ENCODE results near the gene KIF3B.
A peak's percentile ranks its signal among the peaks of the same experiment; 100 is the strongest.
"Not testable (repeated sequence)": the region's sequence is repeated elsewhere in the genome, so short reads cannot be mapped to it uniquely, and the experiment has no call there.

KIF3B gene

DNA sequence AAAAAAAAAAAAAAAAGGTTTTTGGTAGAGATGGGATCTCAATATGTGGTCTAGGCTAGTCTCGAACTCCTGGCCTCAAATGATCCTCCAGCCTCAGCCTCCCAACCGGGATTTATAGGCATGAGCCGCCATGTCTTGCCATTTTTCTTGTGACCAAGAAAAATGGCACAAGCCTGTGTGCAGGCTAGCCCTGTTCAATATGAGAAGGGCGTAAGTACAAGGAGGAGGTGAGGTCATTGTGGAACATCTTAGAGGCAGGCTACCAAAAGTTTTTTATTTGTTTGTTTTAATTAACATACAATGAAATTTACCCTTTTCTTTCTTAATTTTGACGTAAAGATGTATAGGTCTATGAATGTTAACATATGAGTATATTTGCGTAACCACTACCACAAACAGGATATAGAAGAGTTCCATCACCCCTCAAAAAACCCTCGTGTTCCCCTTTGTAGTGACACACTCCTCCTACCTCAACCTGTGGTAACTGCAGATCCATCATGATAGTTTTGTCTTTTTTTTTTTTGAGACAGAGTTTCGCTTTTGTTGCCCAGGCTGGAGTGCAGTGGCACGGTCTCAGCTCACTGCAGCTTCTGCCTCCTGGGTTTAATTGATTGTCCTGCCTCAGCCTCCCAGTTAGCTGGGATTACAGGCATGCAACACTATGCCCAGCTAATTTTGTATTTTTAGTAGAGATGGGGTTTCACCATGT is 28.3 kb upstream of the KIF3B start:
- DNase-seq: peak; percentile 44

DNA sequence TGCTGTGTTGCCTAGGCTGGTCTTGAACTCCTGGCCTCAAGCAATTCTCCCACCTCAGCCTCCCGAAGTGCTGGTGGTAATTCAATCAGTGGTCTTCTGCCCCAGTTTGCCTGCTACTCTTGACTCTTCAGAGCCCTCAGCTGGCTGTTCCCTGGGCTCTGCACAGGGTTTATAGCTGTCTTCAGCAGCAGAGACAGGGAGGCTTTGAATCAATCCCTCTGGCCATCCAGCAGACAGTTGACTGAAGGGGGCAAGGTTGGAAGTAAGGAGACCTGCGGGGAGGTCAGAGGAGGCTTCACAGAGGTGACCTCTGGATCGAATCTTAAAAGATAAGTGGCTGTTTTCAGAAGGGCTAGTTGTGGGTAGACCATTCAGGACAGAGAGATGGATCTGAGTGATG is 26.0 kb upstream of the KIF3B start:
- no peak for DNase-seq

DNA sequence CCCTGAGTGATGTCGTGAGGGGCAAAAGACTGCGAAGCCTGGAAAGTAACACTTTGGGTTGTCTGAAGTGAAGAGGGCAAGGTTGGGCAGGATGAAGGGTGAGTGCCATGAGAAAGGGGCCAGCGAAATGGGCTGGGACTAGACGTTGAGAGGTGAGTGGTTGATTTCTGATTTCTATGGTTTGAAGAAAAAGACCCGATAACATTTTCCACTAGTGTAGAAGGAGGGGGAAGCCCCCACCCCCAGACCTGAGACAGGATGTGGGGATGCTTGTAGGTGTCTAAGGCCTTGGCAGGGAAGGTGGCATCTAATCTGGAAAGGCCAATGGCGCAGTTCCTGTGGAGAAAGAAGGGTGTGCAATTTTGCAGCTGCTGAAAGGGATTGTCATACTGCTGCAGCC is 25.3 kb upstream of the KIF3B start:
- DNase-seq: no peak

DNA sequence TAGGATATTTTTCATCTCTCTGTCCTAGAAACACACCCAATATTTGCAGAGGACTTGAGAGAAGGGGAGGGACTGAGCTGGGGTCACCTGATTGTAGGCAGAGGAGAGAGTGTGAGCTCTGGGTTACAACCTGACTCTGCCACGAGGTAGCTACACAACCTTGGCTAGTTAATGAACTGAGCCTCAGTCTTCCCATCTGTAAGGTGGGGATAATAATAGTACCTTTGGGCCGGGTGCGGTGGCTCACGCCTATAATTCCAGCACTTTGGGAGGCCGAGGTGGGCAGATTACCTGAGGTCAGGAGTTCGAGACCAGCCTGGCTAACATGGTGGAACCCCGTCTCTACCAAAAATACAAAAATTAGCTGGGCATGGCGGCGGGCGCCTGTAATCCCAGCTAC is 16.5 kb upstream of the KIF3B start:
- not testable (repeated sequence) for DNase-seq

DNA sequence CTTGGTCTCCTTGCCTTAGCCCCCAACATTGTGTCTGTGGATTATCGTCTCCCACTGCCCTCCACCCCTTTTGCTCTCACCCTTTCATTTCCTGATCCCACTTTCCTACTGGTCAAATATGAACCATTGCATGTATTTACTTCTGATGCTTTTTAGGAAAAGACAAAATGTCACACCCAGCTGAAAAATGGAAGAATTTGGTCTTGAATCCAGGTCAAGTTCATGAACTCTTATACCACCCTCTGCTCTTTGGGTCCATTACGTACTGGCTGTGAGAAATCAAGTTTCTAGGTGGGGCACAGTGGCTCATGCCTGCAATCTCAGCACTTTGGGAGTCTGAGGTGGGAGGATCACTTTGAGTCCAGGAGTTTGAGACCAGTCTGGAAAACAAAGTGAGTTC is 15.8 kb upstream of the KIF3B start:
- DNase-seq: no peak

DNA sequence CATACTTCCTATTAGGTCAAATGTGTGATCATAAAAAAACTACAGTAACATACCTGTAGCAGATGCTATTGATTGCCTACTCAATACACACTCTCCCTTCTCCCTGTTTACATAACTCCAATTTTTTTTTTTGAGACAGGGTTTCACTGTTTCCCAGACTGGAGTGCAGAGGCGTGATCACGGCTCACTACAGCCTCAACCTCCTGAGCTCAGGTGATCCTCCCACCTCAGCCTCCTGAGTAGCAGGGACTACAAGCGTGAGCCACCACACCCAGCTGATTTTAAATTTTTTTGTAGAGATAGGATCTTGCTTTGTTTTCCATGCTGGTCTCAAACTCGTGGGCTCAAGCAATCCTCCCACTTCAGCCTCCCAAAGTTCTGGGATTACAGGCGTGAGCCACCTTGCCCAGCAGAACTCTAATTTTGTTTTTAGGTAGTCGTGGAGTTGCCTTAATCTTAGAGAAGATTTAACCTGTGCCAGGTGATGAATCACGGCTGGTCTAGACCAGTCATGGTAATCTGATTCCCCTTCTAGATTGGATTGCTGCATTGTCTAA is 14.0 kb upstream of the KIF3B start:
- no peak for DNase-seq

DNA sequence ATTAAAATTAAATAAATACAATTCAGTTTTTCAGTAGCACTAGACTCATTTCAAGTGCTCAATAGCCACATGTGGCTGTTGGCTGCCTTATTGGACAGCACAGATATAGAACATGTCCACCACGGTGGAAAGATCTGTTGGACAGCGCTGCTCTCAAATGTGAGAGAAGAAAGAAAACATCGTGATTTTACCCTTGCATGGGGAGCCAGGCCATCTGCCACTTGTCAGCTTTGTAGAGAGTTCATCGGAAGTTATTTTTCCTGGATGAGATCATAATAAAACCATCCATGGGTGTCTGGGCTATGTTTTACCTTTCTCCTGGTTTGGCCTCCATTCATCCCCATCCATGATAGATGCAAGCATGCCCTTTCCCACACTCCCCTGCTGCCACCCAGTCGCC is 5.8 kb upstream of the KIF3B start:
- DNase-seq: no peak

DNA sequence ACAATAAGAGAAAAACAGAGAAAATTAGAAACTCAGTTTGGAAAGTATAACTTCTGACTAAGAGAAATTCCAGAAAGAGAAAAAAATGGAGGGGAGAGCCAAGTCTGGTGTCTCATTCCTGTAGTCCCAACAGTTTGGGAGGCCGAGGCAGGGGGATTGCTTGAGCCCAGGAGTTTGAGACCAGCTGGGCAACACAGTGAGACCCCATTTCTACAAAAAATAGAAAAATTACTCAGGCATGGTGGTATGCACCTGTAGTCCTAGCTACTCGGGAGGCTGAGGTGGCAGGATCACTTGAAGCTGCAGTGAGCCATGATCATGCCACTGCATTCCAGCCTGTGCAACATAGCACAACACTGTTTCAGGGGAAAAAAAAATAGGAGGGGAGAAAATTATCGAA is 3.1 kb upstream of the KIF3B start:
- DNase-seq: no peak

DNA sequence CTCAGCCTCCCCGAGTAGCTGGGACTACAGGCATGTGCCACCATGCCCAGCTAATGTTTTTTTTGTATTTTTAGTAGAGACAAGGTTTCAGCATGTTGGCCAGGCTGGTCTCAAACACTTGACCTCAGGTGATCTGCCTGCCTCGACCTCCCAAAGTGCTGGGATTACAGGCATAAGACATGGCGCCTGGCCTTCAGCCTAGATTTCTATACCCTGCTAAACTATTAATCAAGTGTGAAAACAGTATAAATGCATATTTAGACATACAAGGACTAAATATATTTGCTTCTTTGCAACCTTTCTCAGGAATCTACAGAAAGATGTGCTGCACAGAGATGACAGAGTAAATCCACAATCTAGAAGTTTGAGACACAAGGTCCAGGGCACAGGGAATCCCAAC is 2.3 kb upstream of the KIF3B start:
- not testable (repeated sequence) for DNase-seq

DNA sequence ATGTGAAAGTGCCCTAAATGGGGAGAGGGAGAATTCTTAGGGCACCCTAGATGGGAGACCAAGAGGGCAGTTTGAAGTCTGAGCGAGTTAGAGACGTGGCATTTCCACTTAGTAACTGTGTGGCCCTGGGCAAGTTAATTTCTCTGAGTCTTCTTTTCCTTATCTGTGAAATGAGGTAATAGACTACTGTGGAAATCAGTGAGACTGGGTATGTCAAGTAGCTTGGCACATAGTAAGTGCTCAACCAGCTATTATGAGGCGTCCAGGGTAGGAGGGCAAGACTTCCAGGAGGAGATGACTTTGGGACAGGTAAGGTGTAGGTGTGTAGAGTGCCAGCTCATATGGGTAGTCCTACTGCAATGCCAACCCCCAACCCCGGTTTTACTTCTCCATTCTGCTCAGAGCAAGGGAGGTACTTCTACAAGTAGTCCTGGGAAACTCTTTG is 770 bp downstream of the KIF3B start:
- DNase-seq: no peak

DNA sequence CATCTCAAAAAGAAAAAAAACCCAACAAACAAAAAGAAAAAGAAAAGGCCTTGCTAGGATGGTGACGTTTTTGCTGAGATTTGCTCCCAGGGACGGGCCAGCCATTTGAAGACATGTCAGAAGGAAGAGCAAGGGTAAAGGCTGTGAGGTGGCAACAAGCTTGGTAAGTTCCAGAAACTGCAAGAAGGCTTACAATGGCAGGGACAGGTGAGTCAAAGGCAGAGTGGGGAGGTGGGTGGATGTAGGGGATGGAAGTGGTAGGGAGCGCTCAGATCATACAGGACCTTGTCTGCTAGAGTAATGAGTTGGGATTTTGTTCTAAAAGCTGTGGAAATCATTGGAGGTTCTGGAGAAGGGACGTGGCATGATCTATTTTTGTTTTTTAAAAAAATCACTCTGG is 4.3 kb downstream of the KIF3B start:
- no peak for DNase-seq

DNA sequence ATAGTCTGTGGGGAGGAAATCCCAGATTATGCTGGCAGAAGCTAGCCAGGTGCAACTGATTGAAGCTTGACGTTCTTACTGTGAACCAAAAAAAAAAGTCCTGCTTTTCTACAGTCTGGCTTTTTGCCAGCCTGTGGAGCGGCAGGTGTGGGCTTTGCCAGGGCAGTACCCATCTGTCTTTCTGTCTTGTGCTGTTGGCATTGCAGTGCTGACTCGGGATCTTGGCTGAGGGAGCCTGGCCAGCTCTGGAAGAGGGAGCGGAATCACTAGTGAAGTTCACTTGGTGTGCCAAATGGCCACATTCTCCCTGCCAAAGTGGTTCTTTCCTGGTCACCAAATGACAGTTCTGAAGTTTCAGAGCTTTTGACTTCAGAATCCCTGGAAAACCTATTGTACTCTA is 5.0 kb downstream of the KIF3B start:
- no peak for DNase-seq

DNA sequence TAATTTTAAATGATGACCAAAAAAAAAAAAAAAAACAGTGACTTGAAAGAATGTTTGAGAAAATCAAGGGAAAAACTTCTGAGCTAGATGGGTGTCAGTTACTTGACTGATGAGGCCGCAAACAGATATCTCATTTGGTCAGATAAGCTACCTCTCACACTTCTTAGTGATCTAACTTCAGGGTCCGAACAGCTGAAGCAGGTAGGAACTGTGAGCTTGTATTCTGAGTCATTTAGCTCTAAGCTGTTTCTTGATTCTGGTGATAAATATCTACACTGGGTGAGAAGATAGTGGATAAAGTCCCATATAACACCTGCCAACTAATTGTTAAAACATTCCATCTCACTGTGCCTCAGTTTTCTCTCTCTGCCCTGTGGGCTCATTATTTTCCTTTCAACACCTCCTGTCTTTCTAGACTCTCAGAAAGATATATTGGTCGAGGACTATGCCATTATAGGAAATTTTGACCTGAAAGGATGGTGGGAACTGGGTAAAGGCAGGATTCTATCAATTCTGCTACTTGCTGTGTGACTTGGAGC is 7.7 kb downstream of the KIF3B start:
- no peak for DNase-seq

DNA sequence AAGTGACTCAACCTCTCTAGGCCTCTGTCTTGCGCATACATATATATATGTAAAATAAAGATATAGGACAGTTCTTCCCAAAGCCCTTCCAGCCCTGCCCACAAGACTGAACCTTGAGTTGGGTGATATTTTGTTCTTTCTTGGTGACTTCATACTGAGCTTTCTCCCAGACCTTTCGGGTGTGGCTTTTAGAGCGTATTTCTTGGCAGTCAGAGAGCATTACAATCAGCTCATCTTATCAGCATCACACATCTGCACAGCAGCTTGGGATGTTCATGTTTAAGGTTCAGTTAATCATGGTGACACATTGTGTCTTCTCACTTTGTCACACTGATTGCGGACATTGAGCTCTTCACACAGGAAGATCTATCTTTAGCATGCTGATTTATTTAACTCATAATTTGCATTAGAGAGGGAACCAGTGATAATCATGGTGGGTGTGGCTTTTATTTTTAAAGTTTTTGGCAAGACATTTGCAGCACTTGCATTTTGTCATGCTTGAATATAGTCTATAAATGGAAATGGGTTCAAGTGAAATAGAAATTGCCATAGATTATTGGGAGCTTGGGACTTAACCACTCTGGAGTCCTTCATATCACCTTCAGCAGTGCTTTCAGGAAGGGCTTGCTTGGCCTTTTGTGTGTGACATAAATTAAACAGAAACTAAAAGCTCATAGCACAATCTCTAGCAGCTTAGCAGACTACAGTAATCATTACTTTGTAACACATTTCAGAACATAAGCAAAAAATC is 8.3 kb downstream of the KIF3B start:
- DNase-seq: no peak

DNA sequence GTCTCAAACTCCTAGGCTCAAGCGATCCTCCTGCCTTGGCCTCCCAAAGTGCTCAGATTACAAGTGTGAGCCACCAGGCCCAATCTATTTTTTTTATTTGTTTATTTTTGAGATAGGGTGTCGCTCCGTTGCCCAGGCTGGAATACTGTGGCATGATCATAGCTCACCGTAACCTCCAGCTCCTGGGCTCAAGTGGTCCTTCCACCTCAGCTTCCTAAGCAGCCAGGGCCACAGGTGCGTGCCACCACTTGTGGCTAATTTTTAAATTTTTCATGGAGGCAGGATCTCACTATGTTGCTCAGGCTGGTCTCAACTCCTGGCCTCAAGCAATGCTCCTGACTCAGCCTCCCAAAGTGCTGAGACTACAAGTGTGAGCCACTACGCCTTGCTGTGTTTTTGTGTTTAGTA is 9.8 kb downstream of the KIF3B start:
- DNase-seq: no peak

DNA sequence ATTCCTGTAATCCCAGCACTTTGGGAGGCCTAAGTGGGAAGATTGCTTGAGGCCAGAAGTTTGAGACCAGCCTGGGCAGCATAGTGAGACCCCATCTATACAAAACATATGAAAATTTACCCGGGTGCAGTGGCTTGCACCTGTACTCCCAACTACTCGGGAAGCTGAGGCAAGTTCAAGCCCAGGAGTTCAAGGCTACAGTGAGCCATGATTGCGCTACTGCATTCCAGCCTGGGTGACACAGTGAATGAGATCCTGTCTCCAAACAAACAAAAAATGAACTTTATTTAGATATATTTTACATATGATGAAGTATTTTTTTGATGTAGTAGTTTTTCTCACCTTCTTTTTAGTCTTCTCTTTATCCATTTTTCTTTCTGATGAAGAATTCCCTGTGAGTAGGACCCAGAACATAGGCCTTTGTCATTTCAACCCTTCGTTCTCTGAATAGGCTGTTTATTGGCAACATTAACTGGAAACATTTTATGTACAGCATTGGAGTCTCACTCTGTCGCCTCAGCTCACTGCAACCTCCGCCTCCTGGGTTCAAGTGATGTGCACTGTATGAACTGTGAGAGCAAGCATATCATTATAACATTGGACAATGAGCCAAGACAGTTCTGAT is 10.9 kb downstream of the KIF3B start:
- no peak for DNase-seq

DNA sequence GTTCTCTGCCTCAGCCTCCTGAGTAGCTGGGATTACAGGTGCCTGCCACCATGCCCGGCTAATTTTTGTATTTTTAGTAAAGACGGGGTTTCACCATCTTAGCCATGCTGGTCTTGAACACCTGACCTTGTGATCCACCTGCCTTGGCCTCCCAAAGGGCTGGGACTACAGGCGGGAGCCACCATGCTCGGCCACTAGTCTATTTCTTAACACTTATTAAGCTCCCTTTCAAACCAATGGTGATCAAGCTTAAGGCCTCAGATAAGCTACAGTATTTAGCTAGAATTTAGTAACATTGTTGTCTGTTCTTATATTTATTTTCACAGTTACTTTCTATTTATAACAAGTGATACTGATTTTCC is 11.8 kb downstream of the KIF3B start:
- DNase-seq: not testable (repeated sequence)

DNA sequence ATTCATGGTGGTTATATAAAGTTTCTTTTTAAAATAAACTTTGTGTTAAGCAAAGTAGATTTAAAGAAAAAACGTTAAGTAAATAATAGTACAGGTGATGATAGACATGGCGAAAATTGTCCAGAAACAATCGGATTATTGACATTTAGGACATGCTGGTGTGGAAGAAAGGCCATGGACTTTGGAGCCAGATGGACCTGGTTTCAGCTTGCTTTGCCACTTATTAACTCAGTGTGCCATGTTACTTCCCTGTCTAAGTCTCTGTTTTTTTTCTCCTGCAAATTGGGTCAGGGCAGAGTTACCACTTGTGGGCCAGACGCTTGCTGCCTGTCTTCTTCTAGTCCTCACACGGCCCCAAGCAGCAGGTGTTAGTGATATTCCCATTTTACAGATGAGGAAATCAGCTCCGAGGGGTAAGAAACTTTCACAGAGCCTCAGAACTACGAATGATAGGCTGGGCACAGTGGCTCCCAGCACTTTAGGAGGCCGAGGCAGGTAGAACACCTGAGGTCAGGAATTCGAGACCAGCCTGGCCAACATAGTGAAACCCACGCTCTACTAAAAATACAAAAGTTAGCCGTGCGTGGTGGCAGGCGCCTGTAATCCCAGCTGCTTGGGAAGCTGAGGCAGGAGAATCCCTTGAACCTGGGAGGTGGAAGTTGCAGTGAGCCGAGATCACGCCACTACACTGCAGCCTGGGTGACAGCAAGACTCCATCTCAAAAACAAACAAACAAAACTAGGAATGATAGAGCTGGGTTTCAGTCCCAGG is 12.4 kb downstream of the KIF3B start:
- DNase-seq: no peak

DNA sequence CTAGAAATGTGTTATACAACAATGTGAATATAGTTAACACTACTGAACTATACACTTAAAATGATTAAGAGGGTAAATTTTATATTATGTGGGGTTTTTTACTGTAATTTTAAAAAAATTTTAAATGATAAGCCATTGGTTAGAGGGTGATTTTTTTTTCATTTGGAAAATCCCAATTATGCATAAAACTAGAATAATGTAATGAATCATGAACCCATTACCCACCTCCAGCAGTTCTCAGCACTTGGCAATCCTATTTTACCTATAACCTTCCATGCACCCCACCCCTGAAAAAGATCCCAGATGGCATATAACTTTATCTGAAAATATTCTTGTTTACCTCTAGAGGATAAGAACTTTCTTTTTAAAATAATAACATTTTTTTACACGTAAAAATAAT is 13.7 kb downstream of the KIF3B start:
- DNase-seq: no peak

DNA sequence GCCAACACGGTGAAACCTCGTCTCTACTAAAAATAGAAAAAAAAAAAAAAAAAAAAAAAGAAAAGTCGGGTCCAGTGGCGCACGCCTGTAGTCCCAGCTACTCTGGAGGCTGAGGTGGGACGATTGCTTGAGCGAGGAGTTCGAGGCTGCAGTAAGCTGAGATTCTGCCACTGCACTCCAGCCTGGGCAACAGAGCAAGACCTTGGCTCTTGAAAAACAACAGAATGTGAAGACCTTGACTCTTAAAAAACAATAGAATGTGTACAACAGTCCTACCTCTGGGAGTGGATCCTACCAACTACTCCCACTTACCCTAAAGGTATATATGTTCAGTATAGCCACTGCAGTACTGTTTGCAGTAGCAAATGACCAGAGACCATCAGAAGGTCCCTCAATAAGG is 15.1 kb downstream of the KIF3B start:
- DNase-seq: no peak

DNA sequence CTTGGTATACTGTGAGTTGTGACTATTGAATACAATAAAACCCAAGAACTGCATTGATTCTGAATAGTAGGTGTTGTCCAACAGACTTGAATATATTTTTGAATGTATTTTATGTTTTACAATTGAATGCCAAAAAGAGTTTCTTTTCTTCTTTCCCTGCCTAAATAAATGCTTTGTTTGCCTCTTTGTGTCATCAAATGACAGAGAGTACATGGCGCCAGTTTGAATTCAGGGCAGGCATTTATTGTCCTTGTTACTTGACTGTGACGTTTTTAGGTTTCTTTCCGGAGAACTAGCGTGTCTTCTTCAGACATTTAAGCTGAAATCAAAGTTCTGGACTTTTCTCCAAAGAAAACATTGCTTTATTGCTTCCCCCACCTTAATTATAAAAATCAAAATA is 16.6 kb downstream of the KIF3B start:
- no peak for DNase-seq

DNA sequence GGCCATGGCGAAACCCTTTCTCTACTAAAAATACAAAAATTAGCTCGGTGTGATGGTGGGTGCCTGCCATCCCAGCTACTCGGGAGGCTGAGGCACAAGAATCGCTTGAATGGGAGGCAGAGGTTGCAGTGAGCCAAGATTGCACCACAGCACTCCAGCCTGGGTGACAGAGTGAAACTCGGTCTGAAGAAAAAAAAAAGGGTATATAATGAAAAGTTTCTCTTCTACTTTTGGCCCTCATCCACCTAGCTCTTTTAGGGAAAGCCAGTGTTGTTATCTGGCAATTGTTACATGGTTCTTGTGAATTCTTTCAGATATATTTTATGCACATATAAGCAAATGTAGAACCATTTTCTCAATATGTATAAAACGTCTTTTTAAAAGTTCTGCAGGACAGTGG is 19.0 kb downstream of the KIF3B start:
- no peak for DNase-seq

DNA sequence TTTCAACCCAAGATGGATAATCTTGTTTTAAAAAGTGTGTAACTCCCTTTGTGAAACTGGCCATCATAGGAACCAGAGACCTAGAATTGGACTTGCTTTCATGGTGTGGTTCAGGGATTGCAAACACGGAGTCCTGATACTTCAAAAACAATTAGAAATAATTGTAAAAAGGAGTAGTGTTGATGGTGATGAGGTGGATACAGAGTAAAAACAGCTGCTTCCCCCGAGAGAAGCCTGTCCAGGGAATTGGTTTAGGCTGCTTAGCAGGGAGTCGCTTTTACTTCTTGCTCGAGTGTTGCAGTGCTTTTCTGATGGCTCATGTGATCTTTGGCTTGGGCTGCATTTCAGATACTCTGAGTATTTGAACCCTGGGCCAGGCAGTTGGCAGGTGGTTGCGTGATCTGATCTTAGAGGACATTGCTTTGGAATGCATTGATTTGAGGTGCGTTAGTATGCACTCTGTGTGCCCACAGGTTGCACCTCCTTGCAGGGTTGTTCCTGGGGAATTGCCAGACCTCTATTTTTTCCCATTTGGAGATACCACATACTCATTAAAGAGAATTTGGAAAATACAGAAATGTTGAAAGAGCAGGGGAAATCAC is 19.5 kb downstream of the KIF3B start:
- no peak for DNase-seq
